ENCODE results near the gene SORCS3.

The SORCS3 gene

GRCh38 chr10:104683567-104683966 is 42.5 kb downstream of the SORCS3 start:
- DNase-seq (ENCODE audit: low read depth in 1 of 2, low spot score in 1 of 2), result no peak
- no peak overlapping the region for H3K27ac ChIP-seq (replicated peaks)
- H3K27me3 ChIP-seq (ENCODE audit: insufficient read depth, poor library complexity, severe bottlenecking), result peaks cover 14% of the 10 kb centered on the region
- TF ChIP-seq CTCF (IDR thresholded peaks at IDR 0.05; ENCODE audit: insufficient read depth, low read length), result no peak
- TF ChIP-seq SPI1 (IDR thresholded peaks at IDR 0.05; ENCODE audit: borderline replicate concordance, low read depth), result no peak
- TF ChIP-seq POLR2AphosphoS5 (IDR thresholded peaks at IDR 0.05; ENCODE audit: low read depth), result no peak
- no peak for TF ChIP-seq GABPA (IDR thresholded peaks at IDR 0.05; ENCODE audit: low read depth)
- no peak for TF ChIP-seq REST (IDR thresholded peaks at IDR 0.05; ENCODE audit: insufficient replicate concordance, low read depth)
- H3K4me3 ChIP-seq (replicated peaks; ENCODE audit: insufficient read depth, low read length), result no peak overlapping the region

- no peak overlapping the region for H3K27ac ChIP-seq (replicated peaks)
- no peak overlapping the region for H3K4me3 ChIP-seq (replicated peaks; ENCODE audit: insufficient read depth, low read length)
- TF ChIP-seq GABPA (IDR thresholded peaks at IDR 0.05; ENCODE audit: low read depth), result no peak
- TF ChIP-seq POLR2AphosphoS5 (IDR thresholded peaks at IDR 0.05; ENCODE audit: low read depth), result no peak
- TF ChIP-seq CTCF (IDR thresholded peaks at IDR 0.05; ENCODE audit: insufficient read depth, low read length), result no peak
- no peak for TF ChIP-seq SPI1 (IDR thresholded peaks at IDR 0.05; ENCODE audit: borderline replicate concordance, low read depth)
- TF ChIP-seq REST (IDR thresholded peaks at IDR 0.05; ENCODE audit: insufficient replicate concordance, low read depth), result no peak
- DNase-seq (ENCODE audit: low read depth in 1 of 2, low spot score in 1 of 2), result no peak
- H3K27me3 ChIP-seq (ENCODE audit: insufficient read depth, poor library complexity, severe bottlenecking), result peaks cover under 1% of the 10 kb centered on the region
Measured at GRCh38 chr10:104686829-104687228, 45.7 kb downstream of the SORCS3 start.

- TF ChIP-seq POLR2AphosphoS5 (IDR thresholded peaks at IDR 0.05; ENCODE audit: low read depth) (no peak), CTCF (IDR thresholded peaks at IDR 0.05; ENCODE audit: insufficient read depth, low read length) (no peak), GABPA (IDR thresholded peaks at IDR 0.05; ENCODE audit: low read depth) (no peak), SPI1 (IDR thresholded peaks at IDR 0.05; ENCODE audit: borderline replicate concordance, low read depth) (no peak), REST (IDR thresholded peaks at IDR 0.05; ENCODE audit: insufficient replicate concordance, low read depth) (no peak)
- no peak for DNase-seq (ENCODE audit: low read depth in 1 of 2, low spot score in 1 of 2)
Measured at GRCh38 chr10:104688251-104689042, 47.4 kb downstream of the SORCS3 start.

More at GRCh38 chr10:104688251-104689042, 47.4 kb downstream of the SORCS3 start:
- Histone ChIP-seq H3K27me3 (ENCODE audit: insufficient read depth, poor library complexity, severe bottlenecking) (no peaks in the 10 kb centered on the region), H3K4me3 (replicated peaks; ENCODE audit: insufficient read depth, low read length) (no peak overlapping the region), H3K27ac (replicated peaks) (no peak overlapping the region)

Data from HL-60 (cell line).